Hepatocyte (in vitro differentiated cells): ENCODE data around the gene MACROD2. TPM values are rescaled to one million over a fixed set of nuclear protein-coding genes. Genes with fewer than 3 reads are reported as not detected.
A peak's percentile ranks its signal among the peaks of the same experiment; 100 is the strongest.

Experiments used
- DNase-seq: peaks from one replicate; pipeline ENCODE4 v3.0.0-alpha.2; 2016; ENCODE audit warnings: low spot score
- H2AFZ ChIP-seq: fragments of 200-600 bp; sonication (generic); 2 replicates; pipeline ENCODE4 v1.6.0; 2016; ENCODE audit warnings: antibody characterized with exemption, mild to moderate bottlenecking
- H3K27ac ChIP-seq: fragments of 200-600 bp; sonication (generic); 2 replicates; pipeline ENCODE4 v1.5.1; 2016; ENCODE audit warnings: mild to moderate bottlenecking
- H3K27me3 ChIP-seq: fragments of 200-600 bp; sonication (generic); 2 replicates; pipeline ENCODE4 v1.6.1; 2016
- H3K36me3 ChIP-seq: fragments of 200-600 bp; sonication (generic); replicated peaks from 2 replicates; pipeline ENCODE4 v1.5.1; 2016; ENCODE audit warnings: low read depth; ENCODE audit not compliant: insufficient read depth
- H3K4me1 ChIP-seq: fragments of 200-600 bp; sonication (generic); 2 replicates; pipeline ENCODE4 v1.5.1; 2016; ENCODE audit warnings: mild to moderate bottlenecking, moderate library complexity; ENCODE audit not compliant: insufficient read depth
- H3K4me2 ChIP-seq: fragments of 200-600 bp; sonication (generic); 2 replicates; pipeline ENCODE4 v1.6.0; 2016
- H3K4me3 ChIP-seq: fragments of 200-600 bp; sonication (generic); 2 replicates; pipeline ENCODE4 v1.5.1; 2016; ENCODE audit warnings: mild to moderate bottlenecking
- H3K79me2 ChIP-seq: fragments of 200-600 bp; sonication (generic); 2 replicates; pipeline ENCODE4 v1.6.0; 2017; ENCODE audit warnings: mild to moderate bottlenecking
- H3K9me2 ChIP-seq: fragments of 200-600 bp; sonication (generic); replicated peaks from 2 replicates; pipeline ENCODE4 v1.6.0; 2017; ENCODE audit warnings: mild to moderate bottlenecking; ENCODE audit not compliant: insufficient read depth
- H3K9me3 ChIP-seq: fragments of 200-600 bp; sonication (generic); 2 replicates; pipeline ENCODE4 v1.5.1; 2016; ENCODE audit warnings: low read depth, mild to moderate bottlenecking
- H4K20me1 ChIP-seq: fragments of 200-600 bp; sonication (generic); 2 replicates; pipeline ENCODE4 v1.6.0; 2016; ENCODE audit warnings: mild to moderate bottlenecking; ENCODE audit not compliant: insufficient read depth, poor library complexity, severe bottlenecking
- EZH2 ChIP-seq: fragments of 200-600 bp; sonication (generic); IDR thresholded peaks from 2 replicates; pipeline ENCODE4 v1.6.1; 2016; ENCODE audit warnings: antibody characterized with exemption, mild to moderate bottlenecking, borderline replicate concordance
- EZH2phosphoT487 ChIP-seq: fragments of 200-600 bp; sonication (generic); IDR thresholded peaks from one replicate; pipeline ENCODE4 v1.6.1; 2018; ENCODE audit warnings: antibody characterized with exemption, mild to moderate bottlenecking, low read depth, moderate library complexity; ENCODE audit not compliant: unreplicated experiment, severe bottlenecking
- WGBS: methylation state at CpG from one replicate; pipeline ENCODE4 v1.1.6; 2016; ENCODE audit warnings: low lambda C conversion rate; ENCODE audit errors: missing lambda C conversion rate; 5-methylcytosine and 5-hydroxymethylcytosine counted together
- polyA plus RNA-seq: library from polyadenylated mRNA; unstranded; fragments of >200 nt; fragmentation: Nextera tagmentation; extraction: Ambion mirVana; gene quantifications from 2 replicates; pipeline ENCODE4 v1.2.1, GENCODE V29; 2016
- total RNA-seq: library from RNA; depleted of rRNA; stranded (reverse); fragments of >200 nt; gene quantifications from 2 replicates; pipeline ENCODE4 v1.2.3, GENCODE V29; 2014
- TF ChIP-seq, protein P1 (sequence below): fragments of 200-600 bp; sonication (generic); IDR thresholded peaks from 2 replicates; pipeline ENCODE4 v1.5.1; 2016; ENCODE audit warnings: antibody characterized with exemption, mild to moderate bottlenecking; ENCODE audit not compliant: poor library complexity

Gene MACROD2
- total and polyA plus RNA-seq, 2 experiments from 2014 or later = 2.4 to 3.1 TPM

DNA sequence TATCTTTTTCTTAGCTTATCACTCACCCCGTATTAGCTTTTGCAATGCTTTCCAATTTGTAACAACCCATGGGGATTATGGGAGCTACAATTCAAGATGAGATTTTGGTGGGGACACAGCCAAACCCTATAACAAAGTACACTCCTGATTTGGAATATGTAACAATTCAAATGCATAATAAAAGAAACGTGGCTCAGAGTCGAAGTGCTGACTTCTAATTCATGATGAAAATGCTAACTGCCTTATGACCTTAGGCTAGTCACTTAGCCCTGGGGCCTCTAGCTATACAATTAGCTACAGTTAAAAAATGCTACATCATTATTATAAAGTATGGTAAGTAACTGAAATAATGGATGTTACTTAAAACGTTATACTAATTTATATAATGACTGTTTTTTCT, 1297.1 kb downstream of the MACROD2 start:
- Histone ChIP-seq H3K9me3 (no peaks in the 10 kb centered on the region), H3K4me3 (no peak overlapping the region), H2AFZ (no peak overlapping the region), H3K4me2 (no peak overlapping the region), H3K27me3 (no peaks in the 10 kb centered on the region), H3K36me3 (no peaks in the 10 kb centered on the region), H3K9me2 (no peaks in the 10 kb centered on the region), H3K27ac (no peak overlapping the region), H3K79me2 (no peaks in the 10 kb centered on the region), H3K4me1 (no peaks in the 10 kb centered on the region), H4K20me1 (no peaks in the 10 kb centered on the region)
- 74% methylated on average over 4 of the region's 4 CpGs for WGBS
- no peak for DNase-seq
- TF ChIP-seq EZH2phosphoT487 (no peak), EZH2 (no peak)
- TF ChIP-seq, protein P1, sequence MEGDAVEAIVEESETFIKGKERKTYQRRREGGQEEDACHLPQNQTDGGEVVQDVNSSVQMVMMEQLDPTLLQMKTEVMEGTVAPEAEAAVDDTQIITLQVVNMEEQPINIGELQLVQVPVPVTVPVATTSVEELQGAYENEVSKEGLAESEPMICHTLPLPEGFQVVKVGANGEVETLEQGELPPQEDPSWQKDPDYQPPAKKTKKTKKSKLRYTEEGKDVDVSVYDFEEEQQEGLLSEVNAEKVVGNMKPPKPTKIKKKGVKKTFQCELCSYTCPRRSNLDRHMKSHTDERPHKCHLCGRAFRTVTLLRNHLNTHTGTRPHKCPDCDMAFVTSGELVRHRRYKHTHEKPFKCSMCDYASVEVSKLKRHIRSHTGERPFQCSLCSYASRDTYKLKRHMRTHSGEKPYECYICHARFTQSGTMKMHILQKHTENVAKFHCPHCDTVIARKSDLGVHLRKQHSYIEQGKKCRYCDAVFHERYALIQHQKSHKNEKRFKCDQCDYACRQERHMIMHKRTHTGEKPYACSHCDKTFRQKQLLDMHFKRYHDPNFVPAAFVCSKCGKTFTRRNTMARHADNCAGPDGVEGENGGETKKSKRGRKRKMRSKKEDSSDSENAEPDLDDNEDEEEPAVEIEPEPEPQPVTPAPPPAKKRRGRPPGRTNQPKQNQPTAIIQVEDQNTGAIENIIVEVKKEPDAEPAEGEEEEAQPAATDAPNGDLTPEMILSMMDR = no peak

DNA sequence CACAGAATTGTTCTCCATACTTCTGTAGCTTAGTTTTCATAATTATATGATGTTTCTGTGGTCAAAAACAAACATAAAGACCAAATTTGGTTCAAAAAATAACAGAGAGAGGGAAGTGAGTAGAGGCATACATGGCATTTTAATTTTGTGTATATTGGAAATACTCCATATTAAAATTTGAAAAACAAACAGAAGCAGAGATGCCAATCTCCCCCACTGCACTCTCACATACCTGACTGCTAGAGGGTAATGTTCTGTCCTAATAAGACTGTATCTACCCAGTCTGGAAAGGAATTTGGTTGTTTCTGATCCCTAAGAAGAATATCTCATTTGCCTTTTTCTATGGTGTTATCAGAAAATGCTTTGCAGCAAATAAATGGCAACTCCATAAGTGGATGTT, 1301.1 kb downstream of the MACROD2 start:
- H2AFZ ChIP-seq = no peak overlapping the region
- no peak overlapping the region for H3K4me3 ChIP-seq
- H4K20me1 ChIP-seq = no peaks in the 10 kb centered on the region
- H3K36me3 ChIP-seq = no peaks in the 10 kb centered on the region
- H3K27me3 ChIP-seq = no peaks in the 10 kb centered on the region
- peak overlapping the region; percentile 3 for H3K27ac ChIP-seq
- H3K9me2 ChIP-seq = no peaks in the 10 kb centered on the region
- no peak overlapping the region for H3K4me2 ChIP-seq
- no peaks in the 10 kb centered on the region for H3K79me2 ChIP-seq
- TF ChIP-seq EZH2phosphoT487 = no peak
- no peak for TF ChIP-seq EZH2
- TF ChIP-seq, protein P1 = no peak
- no peaks in the 10 kb centered on the region for H3K4me1 ChIP-seq
- DNase-seq = no peak
- H3K9me3 ChIP-seq = no peaks in the 10 kb centered on the region

DNA sequence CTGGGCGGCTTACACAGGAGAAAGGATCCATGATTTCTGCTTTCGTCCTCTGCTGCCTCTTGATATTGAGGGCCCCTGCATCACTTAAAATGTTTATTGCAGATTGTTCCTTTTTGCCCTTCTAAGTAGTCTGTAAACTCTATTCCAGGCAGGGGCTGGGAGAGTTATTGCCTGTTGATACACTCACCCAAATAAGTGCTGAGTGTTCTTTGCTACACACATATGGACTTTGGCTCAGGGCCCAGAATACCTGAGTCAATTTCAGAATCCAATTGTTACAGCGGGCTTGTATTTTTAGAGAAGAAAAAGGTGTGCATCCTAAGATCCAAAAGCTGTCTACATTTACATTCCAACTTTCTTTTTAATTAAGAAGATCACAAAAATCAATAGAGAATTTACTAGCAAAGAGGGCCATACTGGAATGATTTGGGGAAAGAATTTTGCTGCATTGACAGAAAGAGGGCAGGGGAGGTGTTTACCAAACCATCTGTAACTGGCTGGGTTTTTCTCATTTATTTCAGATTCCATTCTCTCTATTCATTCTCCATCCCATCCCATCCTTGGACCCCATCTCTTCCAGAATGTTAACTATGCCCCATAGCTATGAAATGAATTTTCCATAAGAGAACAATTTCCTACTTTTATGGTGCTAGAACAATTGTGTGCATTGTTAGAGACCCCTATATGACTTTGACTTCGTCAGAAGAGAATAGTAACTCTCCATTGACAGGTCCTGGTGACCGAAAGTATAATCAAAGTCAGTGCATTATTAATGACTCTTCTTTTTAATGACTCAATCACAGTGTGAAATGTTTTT, 1302.0 kb downstream of the MACROD2 start:
- H3K79me2 ChIP-seq = no peaks in the 10 kb centered on the region
- no peak overlapping the region for H2AFZ ChIP-seq
- 76% methylated on average over 5 of the region's 5 CpGs for WGBS
- no peaks in the 10 kb centered on the region for H3K4me1 ChIP-seq
- H3K4me2 ChIP-seq = no peak overlapping the region
- peak; percentile 40 for DNase-seq
- no peaks in the 10 kb centered on the region for H3K9me2 ChIP-seq
- H3K36me3 ChIP-seq = no peaks in the 10 kb centered on the region
- no peak overlapping the region for H3K4me3 ChIP-seq
- TF ChIP-seq EZH2 (no peak), EZH2phosphoT487 (no peak)
- TF ChIP-seq, protein P1 = no peak
- no peaks in the 10 kb centered on the region for H3K9me3 ChIP-seq
- no peaks in the 10 kb centered on the region for H4K20me1 ChIP-seq
- H3K27me3 ChIP-seq = no peaks in the 10 kb centered on the region
- peak overlapping the region; percentile 3 for H3K27ac ChIP-seq
